Ishikawa (cell line): ENCODE data around the gene PDK1.

Experiments used
- CREB1 ChIP-seq: IDR thresholded peaks from 2 replicates; pipeline ENCODE4 v1.6.1; 2012; ENCODE audit warnings: low read depth
- EGR1 ChIP-seq: IDR thresholded peaks from 2 replicates; pipeline ENCODE4 v1.6.1; 2012
- EP300 ChIP-seq: IDR thresholded peaks from 2 replicates; pipeline ENCODE4 v1.6.1; 2012; ENCODE audit warnings: borderline replicate concordance
- MAX ChIP-seq: IDR thresholded peaks from 2 replicates; pipeline ENCODE4 v1.6.1; 2012
- RAD21 ChIP-seq: IDR thresholded peaks from 2 replicates; pipeline ENCODE4 v1.6.1; 2012; ENCODE audit warnings: low read depth
- REST ChIP-seq: IDR thresholded peaks from 2 replicates; pipeline ENCODE4 v1.6.1; 2012; ENCODE audit warnings: low read depth, mild to moderate bottlenecking
- TAF1 ChIP-seq: IDR thresholded peaks from 2 replicates; pipeline ENCODE4 v1.6.1; 2012; ENCODE audit warnings: low read depth, mild to moderate bottlenecking
- USF1 ChIP-seq: IDR thresholded peaks from 2 replicates; pipeline ENCODE4 v1.6.1; 2012
- YY1 ChIP-seq: IDR thresholded peaks from 2 replicates; pipeline ENCODE4 v1.6.1; 2012; ENCODE audit warnings: low read depth

- TF ChIP-seq REST = no peak
- no peak for TF ChIP-seq CREB1
- TF ChIP-seq USF1 = no peak
- TF ChIP-seq RAD21 = no peak
- TF ChIP-seq MAX = no peak
- no peak for TF ChIP-seq YY1
- no peak for TF ChIP-seq TAF1
- TF ChIP-seq EP300 = no peak
- no peak for TF ChIP-seq EGR1
Measured at GRCh38 chr2:172623249-172623965, 67.5 kb downstream of the PDK1 start.
